Stimulated activated CD4-positive, alpha-beta T cell treated with anti-CD3 and anti-CD28 coated beads, TNF-alpha, amount 100 ng/mL, for 1 hour (primary cell): Measurements from ENCODE around the gene IL13RA1.
"Not testable (repeated sequence)": the region's sequence is repeated elsewhere in the genome, so short reads cannot be mapped to it uniquely, and the experiment has no call there.

Source experiments
- DNase-seq, 3 donors: peaks; one replicate each; pipeline ENCODE4 v3.0.0-alpha.2; 2020; ENCODE audit warnings: low read depth in 3 of 3, low spot score in 1 of 3

IL13RA1 gene

GRCh38 chrX:118727686-118728339, 407 bp downstream of the IL13RA1 start:
- DNase-seq = no peak

DNA sequence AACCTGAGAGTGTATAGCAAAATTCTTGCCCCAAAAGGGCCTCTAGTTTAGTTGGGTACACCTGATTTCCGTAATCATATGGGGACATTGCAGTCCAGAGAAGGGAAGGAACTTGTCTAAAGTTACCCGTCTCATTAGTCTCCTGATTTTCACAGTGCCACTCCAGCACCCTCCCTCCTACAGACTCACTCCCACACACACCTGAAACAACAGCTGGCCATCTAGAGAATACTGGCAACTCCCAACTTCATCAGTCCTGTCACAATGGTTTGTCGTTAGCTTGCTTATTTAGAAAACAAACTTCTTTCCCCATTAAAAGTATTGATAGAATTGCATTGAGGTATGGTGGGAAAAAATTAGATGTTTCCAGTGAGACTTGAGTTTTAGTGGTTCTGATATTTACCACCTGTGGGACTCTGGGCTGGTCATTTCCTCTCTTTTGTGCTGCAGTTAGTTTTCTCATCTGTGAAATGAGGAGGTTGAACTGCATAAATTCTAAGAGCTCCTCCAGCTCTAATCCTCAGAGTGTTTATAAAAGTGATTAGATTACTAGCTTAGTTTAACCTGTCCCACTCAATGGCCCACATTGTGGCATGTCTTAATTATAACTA, 1.7 kb downstream of the IL13RA1 start:
- no peak for DNase-seq

DNA sequence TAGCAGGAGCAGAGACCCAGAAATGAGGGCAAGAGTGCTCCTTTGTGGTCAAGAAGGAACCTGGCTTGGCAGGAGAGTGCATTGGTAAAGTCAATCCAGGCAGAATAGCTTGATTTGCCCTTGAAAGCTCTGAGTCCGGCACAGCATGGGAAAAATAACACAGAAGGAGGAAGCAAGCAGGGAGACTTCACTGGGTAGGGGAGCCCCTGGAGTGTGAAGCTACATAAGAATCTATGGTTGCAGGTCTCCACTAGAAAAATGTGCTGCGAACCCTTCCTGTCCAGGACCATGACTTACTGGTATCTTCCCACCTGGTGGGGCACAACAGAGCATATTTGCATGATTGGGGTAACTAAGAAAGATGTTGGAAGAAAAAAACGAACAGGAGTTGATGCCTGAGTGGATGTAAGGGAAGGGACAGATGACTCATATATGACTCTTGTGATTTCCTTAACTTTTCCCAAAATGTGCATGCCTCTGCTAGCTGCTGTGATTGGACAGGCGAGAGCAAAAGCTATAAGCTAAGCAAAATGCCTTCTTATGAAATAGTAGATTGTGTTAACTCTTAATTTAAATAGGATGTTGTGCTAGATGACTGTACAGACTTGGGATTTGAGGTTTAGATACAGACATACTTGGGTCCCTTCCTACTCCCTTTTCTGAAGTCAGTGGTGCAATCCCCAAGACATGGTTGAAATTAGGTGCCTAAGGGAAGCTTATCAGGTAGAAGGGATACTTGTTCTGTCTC, 3.3 kb downstream of the IL13RA1 start:
- DNase-seq = no peak

- DNase-seq = not testable (repeated sequence)
Measured at GRCh38 chrX:118732551-118732950, 5.1 kb downstream of the IL13RA1 start.

- DNase-seq = no peak
Measured at GRCh38 chrX:118734909-118735308, 7.5 kb downstream of the IL13RA1 start.

GRCh38 chrX:118736394-118737010, 9.1 kb downstream of the IL13RA1 start:
- no peak for DNase-seq

DNA sequence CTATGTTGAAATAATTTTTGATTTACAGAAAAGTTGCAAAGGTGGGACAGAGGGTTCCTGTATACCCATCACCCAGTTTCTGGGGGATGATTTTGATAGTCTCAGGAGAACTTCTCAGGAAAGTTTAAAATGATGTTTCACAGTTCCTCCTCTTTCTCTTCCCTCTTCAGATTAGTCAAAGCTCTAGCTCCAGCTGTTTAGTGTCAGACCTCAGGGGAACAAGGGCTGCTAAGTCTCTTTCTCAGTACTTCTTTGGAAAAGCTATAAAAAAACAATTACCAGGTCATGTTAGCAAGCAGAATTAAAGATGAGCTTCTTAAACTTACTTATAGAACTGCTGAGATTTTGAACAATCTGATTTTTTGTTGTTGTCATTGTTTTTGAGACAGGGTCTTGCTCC, 12.2 kb downstream of the IL13RA1 start:
- no peak for DNase-seq

DNA sequence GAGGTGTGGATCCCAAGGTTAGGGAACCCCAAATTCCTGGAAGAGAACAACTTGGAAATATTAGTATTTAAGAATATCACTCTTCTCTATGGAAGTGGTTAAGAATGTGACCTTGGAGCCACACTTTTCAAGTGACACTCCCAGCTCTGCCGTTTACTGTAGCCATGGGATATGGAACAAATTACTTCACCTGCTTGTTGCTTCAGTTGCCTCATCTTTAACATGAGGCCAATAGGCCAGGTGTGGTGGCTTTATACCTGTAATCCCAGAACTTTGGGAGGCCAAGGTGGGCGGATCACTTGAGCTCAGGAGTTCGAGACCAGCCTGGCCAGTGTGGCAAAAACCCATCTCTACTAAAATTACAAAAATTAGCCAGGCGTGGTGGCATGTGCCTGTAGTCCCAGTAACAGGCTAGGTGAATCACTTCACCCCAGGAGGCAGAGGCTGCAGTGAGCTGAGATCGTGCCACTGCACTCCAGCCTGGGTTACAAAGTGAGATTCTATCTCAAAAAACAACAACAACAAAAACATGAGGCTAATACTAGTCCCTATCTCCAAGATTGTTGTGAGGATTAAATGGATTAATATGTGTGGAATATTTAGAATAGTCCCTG, 13.0 kb downstream of the IL13RA1 start:
- DNase-seq = no peak

DNA sequence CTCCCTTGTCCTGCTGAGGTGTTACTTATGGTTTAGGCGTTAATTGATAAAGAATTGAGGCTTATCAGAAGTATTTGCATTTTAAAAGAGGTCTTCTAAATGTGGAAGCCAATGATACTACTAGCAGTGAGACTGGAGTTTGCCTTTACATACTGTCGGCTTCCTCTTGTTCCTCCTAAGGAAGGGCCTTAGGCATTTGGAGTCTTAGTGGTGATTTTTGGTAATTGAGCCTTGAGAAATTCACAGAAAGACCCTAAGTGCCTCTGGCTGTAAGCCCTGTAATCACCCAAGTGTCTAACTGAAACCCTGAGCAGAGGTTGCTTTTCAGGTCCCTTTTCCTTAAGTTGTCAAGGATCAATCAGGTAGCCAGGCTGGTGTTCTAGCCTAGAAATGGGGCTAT, 14.8 kb downstream of the IL13RA1 start:
- DNase-seq = no peak

GRCh38 chrX:118745570-118745969, 18.2 kb downstream of the IL13RA1 start:
- no peak for DNase-seq

DNA sequence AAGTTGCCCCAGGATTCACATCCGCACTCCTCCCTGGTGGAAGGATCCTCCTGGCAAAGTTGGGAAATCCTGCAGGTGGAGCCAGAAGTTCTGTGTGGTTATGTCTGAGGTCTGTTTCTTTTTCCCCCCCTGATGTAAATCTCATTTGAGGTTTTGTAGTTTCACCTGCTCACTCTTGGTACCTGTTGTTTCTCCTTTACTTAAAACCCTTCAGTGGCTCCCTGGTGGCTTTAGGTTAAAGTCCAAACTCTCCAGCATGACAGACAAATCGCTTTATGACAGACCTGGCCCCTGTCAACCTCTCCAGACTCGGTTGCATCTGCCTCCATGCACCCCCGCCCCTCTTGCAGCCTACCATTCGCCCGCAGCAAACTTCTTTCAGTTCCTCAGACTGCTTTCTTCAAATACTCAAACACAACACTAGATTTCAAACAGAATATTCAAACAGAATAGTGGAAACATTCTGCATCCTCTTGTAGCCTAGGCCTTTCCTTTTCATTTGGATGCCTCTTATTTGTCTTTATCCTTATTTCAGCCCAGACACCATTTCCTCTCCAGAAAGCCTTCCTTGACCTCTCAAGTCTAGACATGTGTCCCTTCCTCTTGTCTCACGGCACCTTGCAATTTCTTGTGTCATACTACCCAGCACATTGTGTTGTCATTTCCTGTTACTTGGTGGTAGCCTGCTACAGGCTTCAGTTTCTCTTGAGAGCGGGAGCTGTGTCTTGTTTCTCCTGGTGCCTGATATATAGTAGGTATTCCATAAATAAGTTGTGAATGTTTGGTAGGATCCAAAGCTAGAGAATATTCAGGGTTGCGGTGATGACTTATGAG, 24.8 kb downstream of the IL13RA1 start:
- DNase-seq = no peak

DNA sequence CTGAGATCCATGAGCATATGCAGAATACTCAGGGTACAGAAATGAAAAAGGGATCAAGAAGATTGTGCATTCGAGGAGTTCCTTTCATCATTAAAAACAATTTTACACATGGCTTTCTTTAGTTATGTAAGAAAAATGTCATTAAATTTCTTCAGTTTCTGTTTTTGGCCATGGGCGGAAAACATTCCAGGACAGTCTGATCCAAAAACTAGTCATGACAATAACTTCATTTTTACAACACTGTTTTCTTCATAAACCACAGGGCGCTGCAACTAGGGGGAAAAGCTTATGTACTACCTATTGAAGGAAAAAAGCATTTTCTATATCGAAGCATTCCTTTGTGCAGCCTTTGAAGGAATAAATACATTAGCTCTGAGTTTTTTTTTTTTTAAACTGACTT, 28.2 kb downstream of the IL13RA1 start:
- no peak for DNase-seq

DNA sequence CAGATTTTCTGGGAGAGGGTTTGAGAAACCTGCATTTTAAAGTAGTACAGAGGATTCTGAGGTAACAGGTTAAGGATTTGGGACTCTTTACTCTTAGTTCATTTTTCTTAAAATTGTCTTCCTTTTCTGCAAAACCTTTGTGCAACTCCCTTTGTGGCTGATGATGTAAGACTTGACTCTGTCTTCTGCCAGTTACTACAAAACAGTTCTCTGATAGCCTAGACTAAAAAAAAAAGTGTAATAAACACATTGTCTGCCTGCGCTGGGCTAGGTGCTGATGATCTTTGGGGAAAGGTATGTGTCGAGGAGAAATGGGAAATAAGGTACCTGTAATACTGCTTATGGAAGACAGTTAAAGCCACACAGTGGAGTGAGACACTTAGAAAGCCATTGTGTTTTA, 28.7 kb downstream of the IL13RA1 start:
- no peak for DNase-seq

GRCh38 chrX:118758511-118758910, 31.1 kb downstream of the IL13RA1 start:
- no peak for DNase-seq

GRCh38 chrX:118760025-118760424, 32.6 kb downstream of the IL13RA1 start:
- no peak for DNase-seq

DNA sequence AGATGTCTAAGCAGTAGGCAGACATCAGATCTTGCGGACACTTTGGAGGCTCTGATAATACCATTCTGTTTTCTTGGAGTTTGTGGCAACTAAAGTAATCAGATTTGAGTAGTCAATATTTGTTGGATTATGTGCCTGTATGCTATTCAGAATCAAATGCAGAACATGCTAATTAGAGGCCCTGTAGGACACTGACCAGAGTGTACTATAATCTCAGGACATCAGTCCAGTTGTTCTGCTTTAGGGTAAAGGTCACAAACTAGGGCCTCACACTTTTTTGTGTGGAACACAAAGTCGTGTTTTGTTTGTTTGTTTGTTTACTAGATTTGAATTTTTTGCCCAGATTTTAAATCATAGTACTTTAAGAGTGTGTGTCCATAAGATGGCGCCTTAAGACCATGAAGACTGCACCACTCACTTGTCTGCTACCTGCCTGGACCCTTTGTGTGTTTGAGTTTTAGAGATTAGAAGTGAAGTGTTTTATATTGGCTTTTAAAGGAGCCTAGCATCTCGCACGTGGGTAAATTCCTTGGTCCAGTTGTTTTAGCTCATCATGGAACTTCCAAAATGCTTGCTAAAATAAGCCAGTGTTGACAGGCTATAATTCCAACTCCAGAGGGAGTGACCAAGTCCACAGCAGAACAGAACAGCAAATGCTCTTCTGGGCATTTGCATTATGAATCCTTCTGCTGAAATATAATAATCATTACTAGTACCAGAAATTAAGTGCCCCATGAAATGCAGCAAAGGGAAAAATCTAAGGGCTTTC, 34.7 kb downstream of the IL13RA1 start:
- DNase-seq = no peak

GRCh38 chrX:118763489-118763888, 36.1 kb downstream of the IL13RA1 start:
- DNase-seq = no peak

- DNase-seq = no peak
Measured at GRCh38 chrX:118764122-118764521, 36.7 kb downstream of the IL13RA1 start.

DNA sequence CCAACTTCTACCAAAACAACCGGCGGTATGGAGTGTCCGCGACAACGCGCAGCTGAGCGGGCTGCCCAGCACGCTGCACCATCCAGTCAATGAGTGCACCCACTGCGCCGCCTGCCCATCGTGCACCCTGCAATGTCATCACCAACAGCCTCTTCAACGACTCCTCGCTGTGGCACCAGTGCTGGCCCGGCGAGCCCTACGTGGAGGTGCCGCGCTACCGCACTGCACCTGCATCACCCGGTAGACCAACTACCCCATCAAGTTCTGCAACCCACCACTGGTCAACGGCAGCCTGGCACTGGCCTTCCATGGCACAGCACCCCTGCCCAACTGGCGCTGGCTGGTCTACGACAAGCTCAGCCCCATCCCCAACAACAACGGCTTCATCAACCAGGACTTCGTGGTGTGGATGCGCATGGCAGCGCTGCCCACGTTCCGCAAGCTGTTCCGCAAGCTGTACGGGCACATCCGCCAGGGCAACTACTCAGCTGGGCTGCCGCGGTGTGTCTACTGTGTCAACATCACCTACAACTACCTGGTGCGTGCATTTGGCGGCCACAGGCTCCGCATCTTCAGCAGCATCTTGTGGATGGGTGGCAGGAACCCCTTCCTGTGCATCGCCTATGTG, 42.8 kb downstream of the IL13RA1 start:
- no peak for DNase-seq
